HepG2 (cell line): ENCODE measurements around the gene SERPINA3. TPM values are rescaled to one million over a fixed set of nuclear protein-coding genes. Genes with fewer than 3 reads are reported as not detected.

Experiments
- ATF7-NPFF ChIP-seq: sonication (generic); formaldehyde crosslinking; IDR thresholded peaks from 2 replicates; pipeline ENCODE4 v1.8.1; 2023; ENCODE audit warnings: mild to moderate bottlenecking, low read depth, missing genetic modification reagents, moderate library complexity
- CREB1 ChIP-seq, 2 experiments: fragments of 450-650 bp in 1 of 2; IDR thresholded peaks; 2 replicates each; pipeline ENCODE4 v1.6.1; 2016 to 2017; ENCODE audit warnings: control low read depth in 1 of 2, mild to moderate bottlenecking in 1 of 2, missing compliant biosample characterization in 1 of 2, missing genetic modification characterization in 1 of 2
- HNF1A ChIP-seq, 2 experiments: sonication (generic) in 1 of 2; formaldehyde crosslinking in 1 of 2; IDR thresholded peaks; 2 replicates each; pipeline versions ENCODE4 v1.4.0 to v1.6.1; 2016 to 2020; ENCODE audit warnings: borderline replicate concordance in 1 of 2, low read depth in 1 of 2, mild to moderate bottlenecking in 1 of 2, missing genetic modification reagents in 1 of 2
- IRF9 ChIP-seq: sonication (generic); formaldehyde crosslinking; IDR thresholded peaks from 2 replicates; pipeline ENCODE4 v1.8.0; 2022; ENCODE audit warnings: missing genetic modification reagents, mild to moderate bottlenecking, borderline replicate concordance
- PATZ1 ChIP-seq: sonication (generic); formaldehyde crosslinking; IDR thresholded peaks from 2 replicates; pipeline ENCODE4 v1.4.0; 2020; ENCODE audit warnings: missing genetic modification reagents
- REPIN1 ChIP-seq: sonication (generic); formaldehyde crosslinking; IDR thresholded peaks from 2 replicates; pipeline ENCODE4 v1.8.0; 2022; ENCODE audit warnings: missing genetic modification reagents, low read depth, mild to moderate bottlenecking, borderline replicate concordance
- ZHX1 ChIP-seq: sonication (generic); formaldehyde crosslinking; IDR thresholded peaks from 2 replicates; pipeline ENCODE4 v1.8.1; 2022; ENCODE audit warnings: low read depth, mild to moderate bottlenecking, missing genetic modification reagents
- ZNF121 ChIP-seq: sonication (generic); formaldehyde crosslinking; IDR thresholded peaks from 2 replicates; pipeline ENCODE4 v1.5.0; 2020; ENCODE audit warnings: mild to moderate bottlenecking, missing genetic modification reagents
- ZNF3 ChIP-seq: IDR thresholded peaks from 2 replicates; pipeline ENCODE4 v1.7.0; 2017; ENCODE audit warnings: inconsistent platforms
- polyA plus RNA-seq, 8 experiments: library from polyadenylated mRNA; depleted of rRNA in 3 of 8; stranded (reverse) in 7 of 8; unstranded in 1 of 8; fragments of >200 nt; fragmentation: Illumina TruSeq in 4 of 8; extraction: Trizol in 4 of 8; gene quantifications; 2 replicates each; pipeline versions ENCODE4 v1.2.1 to v1.2.3, GENCODE V29; 2011 to 2016; ENCODE audit warnings: low read depth in 4 of 8, missing spikeins in 1 of 8, mixed read lengths in 1 of 8; ENCODE audit not compliant: insufficient read depth in 1 of 8
- total RNA-seq, 5 experiments: library from RNA; depleted of rRNA; stranded (reverse); fragments of >200 nt; fragmentation: Illumina TruSeq; extraction: Trizol; gene quantifications; 2 replicates each; pipeline ENCODE4 v1.2.3, GENCODE V29; 2016; ENCODE audit warnings: low read depth in 1 of 5

Gene SERPINA3
- total and polyA plus RNA-seq, 2 of the 13 experiments (the other 11 are each of a cell fraction or from before 2014, with no cell fraction given): 825 to 2,200 TPM

GRCh38 chr14:94654071-94654861 is 42.1 kb downstream of the SERPINA3 start (continued):
- TF ChIP-seq HNF1A (IDR thresholded peaks at IDR 0.05; ENCODE audit: low read depth) (no peak), HNF1A (CRISPR knock-in tag; IDR thresholded peaks at IDR 0.05; ENCODE audit: borderline replicate concordance) (peak; percentile 48; the same call in 1 of the 2 replicates), CREB1 (IDR thresholded peaks at IDR 0.05) (no peak), CREB1 (CRISPR knock-in tag; IDR thresholded peaks at IDR 0.05) (no peak), IRF9 (CRISPR knock-in tag) (0 out of 2 replicates have a peak, but pooled peaks have one; percentile 49), REPIN1 (CRISPR knock-in tag) (no peak; the same call in 1 of the 2 replicates), ZNF3 (CRISPR knock-in tag) (no peak), PATZ1 (peak; percentile 49; the same call in 1 of the 2 replicates), ZNF121 (CRISPR knock-in tag) (peak; percentile 31; the same call in 1 of the 2 replicates), ZHX1 (CRISPR knock-in tag) (no peak), ATF7-NPFF (CRISPR knock-in tag) (no peak)
